ENCODE measurements around the gene KRT79.
"Not testable (repeated sequence)": the region's sequence is repeated elsewhere in the genome, so short reads cannot be mapped to it uniquely, and the experiment has no call there.

The KRT79 gene

DNA sequence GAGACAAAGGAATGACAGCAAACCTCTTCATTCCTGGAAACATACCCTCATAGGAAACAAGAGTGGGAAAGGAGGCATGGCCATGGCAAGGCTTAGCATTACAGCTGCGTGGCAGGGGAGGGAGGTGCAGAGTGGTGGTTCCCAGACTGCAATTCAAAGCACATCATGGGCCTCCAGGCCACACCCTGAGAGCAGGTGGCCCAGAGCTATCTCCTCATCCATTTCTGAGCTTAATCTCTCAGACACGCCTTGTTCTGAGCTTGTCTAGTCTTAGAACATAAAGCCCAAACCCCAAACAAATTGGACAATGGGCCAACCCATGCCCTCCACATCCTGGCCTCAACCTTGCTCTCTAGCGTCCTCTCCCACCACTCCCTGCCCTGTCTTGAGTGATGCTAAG is 32.3 kb downstream of the KRT79 start:
- DNase-seq = no peak

DNA sequence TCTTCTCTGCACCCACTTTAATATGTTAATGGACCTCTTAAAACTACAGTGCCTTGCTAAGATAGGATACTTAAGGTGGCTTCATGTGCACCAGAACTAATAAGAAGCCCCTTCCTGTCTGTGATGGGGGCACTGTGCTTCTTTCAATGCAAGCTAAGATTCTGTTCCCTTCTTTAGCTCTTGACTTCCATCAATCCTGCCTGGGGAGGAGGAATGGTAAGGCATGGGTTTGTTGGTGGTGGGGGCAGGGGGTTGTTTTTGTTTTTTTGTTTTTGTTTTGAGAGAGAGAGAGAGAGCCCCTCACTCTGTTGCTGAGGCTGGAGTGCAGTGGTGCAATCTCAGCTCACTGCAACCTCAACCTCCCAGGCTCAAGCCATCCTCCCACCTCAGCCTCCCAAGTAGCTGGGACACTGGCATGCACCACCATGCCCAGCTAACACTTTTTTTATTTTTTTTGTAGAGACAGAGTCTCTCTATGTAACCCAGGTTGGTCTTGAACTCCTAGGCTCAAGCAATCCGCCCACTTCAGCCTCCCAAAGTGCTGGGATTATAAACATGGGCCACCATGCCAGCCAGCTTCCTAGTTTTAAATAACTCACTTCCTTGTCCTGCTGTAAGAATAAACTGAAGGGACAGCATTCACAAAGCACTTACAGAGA is 33.7 kb downstream of the KRT79 start:
- DNase-seq = no peak

DNA sequence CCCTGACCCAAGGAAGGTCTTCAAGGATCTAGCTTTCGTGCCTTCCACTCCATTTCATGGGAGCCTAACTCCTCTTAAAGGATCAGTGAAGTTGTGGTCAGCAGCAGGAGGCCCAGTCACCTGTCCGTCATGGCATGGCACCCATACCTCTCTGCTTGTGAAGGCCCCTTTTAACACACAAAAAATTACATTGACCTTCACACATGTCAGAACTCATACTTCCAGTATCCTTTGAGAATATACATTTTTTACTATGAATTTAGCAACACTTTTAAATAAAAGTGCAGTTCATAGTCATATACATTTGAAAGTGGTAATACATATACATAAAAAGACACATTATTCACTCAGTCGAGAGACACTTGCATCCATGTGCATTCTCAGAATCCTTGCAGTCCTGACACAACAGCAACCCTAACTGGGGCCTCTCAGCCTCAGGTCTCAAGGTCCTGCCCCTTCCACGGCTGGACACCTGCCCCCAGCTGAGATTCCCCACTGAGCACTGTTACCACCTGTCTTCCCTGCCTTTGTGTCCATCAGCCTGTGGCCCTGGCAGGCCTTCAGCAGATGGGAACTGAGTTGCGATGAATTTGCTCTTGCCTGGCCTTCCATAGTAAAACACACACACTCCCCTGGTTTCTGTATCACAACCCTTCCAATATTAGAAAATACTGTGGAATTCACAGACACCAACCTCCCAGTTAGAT is 34.5 kb downstream of the KRT79 start:
- no peak for DNase-seq

DNA sequence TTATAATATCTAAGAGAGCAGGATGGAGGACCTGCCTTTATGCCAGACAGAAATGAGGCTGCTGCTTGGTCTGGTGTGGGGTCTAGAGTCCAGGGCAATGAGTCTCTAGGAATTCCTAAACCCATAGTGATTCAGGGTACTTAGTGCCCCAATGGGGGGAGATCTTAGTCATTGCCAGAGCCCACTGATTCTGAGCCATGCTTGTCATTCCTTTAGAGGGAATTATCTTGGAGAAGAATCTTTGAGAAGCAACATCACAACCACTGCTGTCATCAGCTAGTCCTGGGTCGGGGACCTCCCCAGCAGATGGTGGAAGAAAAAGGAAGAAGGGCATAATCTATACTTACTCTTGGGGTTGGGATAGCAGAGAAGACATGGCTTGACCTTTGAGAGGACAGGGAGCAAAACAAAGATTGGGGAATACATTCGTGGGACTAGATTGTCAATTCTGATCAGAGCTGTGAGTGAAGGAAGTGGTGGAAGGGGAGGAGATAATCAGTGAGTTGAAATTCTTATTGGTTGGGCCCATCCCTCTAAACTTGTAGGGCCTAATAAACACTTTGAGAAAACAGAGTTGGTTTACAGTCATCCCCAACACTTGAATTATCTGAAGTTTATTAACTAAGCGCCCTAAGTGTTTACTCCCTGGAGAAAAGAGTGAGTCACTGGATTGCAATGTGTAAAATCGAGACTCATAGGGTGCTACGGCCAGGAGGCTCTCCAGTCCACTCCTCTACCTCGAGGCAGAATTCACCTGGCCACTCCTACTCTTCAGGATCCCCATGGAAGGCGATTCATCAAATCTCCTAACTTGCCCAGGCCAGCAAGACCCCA is 35.2 kb downstream of the KRT79 start:
- DNase-seq = no peak

DNA sequence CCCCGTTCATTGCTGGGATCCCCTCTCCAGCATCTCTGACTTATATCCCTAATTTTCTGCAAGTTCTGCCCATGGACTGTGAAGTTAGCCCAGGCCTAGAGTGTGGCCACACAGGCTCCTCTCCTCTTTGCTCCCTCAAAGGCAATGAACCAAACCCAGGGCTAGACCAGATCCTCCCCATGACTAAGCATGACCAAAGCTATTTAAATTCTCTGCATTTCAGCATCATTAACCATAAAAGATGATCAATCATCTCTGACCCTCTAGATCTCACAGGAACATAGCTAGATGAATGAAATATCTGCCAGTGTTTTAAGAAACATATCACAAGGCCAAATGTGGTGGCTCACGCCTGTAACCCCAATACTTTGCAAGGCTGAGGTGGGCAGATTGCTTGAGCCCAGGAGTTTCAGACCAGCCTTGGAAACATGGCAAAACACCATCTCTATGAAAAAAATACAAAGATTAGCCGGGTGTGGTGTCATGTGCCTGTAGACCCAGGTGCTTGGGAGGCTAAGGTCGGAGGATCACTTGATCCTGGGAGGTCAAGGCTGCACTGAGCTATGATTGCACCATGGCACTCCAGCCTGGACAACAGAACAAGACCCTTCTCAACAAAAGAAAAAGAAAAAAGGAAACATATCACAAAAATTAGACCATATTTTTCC is 36.0 kb downstream of the KRT79 start:
- no peak for DNase-seq

DNA sequence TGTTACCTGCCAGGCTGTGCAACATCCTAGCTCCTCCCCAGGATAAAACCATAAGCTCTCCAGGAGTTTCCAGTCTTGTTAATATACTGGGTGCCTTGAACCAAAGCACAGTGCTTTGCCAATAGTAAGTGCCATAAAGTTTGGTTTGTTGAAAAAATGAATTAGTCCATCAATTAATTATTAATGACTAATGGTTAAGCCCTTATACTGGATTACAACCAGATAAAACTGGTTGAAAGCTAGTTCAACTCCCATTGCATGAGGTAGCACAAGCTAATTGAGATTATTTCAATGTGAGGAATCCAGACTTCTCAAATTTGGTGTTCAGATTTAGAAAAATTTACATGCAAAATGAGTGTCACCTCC is 36.6 kb downstream of the KRT79 start:
- DNase-seq = no peak

DNA sequence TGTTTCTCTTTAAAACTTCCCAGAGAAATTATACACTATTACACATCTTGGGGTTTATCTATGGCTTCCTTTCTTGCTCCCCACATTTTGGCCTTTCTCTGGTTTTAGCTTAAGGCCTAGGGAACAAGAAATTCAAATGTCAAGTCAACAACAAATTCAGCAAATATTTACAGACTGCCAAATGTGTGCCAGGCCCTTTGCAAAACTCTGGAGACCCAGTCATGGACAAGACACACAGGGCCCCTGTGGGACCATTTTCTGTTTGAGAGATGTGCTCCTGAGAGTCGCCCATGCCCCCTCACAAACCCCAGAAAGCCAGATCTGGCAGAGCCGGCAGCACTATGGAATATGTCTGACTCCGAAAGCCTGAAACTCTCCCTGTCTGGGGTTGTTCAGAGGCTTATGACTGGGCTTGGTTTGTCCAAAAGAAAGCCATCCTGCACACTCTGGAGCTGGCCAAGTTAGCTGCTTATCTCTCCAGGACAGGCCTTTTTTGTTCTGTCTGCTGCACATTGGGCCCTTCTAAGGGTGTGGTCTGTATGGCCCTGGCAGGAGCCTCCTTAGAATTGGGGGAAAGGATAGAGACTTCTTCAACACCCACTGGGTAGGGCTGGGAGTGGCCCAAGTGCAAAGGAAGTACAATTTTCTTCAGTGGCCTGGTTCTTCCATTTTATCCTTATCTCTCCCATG is 37.1 kb downstream of the KRT79 start:
- no peak for DNase-seq

DNA sequence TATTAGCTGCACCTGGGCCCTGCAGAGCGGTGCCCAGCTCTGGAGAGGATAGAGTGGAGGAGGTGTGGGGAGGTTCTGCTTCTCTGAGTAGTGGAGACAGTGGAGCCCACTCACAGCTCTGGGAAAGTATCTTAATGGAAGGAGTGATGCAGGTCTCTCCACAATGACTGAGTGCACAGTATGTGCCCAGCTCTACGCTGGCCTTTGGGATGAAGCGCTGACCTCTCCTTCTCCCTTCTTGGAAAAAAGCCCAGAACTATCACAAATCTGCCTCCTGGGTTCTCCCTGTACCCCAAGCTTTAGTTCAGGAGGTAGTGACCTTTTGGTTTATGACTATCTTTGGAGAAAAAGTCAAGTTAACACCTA is 37.7 kb downstream of the KRT79 start:
- DNase-seq = no peak

DNA sequence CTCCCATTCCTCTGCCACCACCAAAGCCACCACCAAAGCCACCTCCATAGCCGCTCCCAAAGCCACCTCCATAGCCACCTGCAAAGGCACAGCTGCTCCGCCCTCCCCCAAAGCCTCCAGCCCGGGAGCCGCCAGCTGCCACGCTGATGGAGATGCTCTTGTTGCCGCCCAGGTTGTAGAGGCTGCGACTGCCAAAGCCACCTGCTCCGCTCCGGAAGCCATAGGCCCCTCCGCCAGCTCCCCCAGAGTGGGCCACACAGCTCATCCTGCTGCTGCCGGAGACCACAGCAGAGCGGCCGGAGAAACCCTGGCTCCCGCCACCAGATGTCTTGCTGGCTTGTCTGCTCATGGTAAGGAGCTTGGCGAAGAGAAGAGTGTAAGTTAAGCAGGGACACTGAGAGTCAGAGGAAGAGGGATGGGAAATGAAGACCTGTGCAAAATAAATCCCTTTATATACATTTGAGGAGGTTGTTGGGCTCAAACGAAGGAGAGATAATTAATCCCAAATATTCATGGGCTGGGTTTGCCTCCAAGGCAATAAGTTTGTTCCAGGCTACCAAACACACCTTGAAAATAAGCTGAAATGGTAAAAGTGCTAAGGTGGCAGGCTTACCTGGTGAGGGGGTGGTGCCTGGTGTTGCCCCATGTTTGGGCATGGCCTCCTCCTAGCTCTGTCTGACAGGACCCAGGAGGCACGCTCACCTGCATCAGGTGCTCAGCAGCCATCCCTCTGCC is 38.2 kb downstream of the KRT79 start, which contains the start of gene KRT3:
Gene KRT3 (minus strand): TSS at position 424 of the 735 bp plus-strand sequence. CDS start 75 bp downstream, at position 349.
- no peak for DNase-seq

DNA sequence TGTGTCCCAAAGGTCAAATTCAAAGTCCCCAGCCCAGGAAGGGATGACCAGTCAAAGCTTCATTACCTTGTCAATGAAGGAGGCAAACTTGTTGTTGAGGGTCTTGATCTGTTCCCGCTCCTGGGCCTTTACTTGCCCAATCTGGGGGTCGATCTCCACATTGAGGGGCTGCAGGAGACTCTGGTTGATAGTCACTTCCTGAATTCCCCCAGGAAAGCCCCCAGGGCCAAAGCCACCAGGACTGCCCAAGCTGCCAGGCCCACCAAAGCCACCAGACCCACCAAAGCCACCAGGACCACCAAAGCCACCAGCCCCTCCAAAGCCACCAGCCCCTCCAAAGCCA is 38.8 kb downstream of the KRT79 start:
- not testable (repeated sequence) for DNase-seq

DNA sequence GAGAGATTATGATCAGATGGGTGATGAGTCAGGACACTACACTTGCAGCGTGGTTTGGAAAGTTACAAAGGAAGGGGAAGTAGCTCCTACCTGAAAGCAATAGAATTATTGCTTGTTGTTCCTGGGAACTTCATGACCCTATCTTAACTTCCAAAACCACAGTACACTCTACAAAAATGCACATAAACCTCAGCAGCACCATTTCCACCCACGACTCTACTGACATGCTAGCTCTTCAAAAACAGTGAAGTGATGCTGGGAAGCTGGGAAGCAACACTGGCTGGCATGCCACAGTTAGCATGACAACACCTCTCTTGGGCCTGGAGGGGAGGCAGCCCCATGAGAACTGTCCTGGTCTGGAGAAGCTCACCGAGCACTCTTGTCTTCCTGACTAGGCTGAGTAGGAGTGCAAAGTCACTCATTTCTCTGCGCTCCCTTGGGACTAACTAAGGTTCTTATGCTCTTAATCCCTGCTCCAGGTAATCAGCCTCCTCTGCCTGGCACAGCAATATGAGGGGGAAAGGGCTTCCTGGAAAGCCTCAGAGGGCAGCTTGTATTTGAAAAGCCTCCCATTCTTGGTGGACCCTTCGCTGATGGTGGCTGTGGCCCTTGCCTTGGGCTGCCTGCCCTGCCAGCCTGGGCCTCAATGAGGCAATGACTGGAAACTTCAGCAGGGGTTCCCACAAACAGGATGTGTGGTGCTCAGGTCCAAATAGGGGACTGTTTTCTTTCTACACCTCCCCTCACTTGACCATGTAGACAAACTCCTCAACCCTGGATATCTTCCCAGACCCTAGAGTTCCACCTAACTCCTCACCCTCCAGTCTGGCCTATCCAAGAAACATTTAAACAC is 39.4 kb downstream of the KRT79 start:
- DNase-seq = no peak

DNA sequence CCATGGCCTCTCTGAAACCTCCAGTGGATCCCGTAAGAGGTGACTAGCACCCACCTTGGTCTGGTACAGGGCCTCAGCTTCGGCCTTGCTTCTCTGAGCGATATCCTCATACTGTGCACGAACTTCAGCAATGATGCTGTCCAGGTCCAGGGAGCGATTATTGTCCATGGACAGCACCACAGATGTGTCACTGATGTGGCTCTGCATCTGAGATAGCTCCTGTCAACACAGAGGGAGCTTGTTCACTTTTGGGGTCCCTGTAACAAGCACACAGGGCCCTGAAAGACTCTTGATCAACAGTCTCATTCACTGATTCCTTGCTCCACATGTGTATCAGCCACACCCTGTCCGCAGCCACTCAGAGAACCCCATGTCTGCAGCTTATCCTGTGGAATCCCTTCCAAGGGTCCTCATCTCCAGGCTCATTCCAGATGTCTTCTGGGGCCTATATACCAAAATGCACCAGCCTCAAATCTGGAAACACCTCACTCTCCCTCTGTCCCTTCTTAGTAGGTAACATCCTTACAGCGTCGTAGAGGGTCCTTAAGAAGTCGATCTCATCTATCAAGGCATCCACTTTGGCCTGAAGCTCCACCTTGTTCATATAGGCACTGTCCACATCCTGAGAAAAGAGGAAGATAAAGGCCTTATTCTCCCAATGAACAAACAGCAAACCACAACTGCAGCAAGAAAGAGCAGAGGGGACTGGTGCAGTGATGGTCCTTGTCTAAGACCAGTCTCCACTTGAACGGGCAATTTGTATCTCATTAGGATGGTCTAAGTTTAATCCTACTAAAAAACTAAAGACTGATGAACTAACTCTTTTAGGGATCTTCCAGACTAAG is 41.7 kb downstream of the KRT79 start:
- DNase-seq = no peak

DNA sequence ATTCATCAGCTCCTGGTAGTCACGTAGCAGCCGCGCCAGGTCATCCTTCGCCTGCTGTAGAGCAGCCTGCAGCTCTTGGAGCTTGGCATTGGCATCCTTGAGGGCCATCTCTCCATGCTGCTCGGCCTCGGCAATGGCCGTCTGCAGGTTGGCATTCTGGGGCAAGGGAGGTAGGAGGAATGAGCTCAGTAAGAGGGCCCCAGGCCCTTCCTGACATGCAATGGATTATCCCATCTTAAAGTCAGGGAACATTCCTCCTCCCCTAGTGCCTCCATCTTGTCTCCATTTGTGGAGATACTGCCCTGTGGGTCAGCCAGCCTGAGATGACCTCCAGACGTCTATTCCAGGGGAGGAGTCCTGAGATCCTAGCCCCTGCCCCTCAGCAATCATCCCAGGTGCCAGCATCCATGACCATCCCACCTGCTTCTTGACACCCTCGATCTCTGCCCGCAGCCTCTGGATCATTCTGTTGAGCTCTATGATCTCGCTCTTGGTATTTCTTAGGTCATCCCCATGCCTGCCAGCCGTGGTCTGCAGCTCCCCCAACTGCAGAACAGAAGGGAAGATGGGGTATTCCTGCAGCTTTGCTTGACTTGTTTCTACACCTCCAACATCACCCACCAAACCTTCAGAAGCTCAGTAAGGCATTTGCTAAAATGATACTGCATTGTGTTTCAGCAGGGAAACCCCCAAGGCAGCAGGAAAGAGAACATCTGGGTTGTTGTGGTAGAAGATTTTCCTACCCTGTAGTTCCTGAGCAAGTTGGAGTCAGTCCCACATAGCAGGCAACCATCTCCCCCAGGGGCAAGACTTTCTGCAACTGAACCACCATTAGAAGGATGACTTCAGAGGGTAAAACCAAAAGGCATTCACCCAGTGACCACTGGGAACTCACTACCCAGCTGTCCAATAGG is 42.6 kb downstream of the KRT79 start:
- DNase-seq = no peak

DNA sequence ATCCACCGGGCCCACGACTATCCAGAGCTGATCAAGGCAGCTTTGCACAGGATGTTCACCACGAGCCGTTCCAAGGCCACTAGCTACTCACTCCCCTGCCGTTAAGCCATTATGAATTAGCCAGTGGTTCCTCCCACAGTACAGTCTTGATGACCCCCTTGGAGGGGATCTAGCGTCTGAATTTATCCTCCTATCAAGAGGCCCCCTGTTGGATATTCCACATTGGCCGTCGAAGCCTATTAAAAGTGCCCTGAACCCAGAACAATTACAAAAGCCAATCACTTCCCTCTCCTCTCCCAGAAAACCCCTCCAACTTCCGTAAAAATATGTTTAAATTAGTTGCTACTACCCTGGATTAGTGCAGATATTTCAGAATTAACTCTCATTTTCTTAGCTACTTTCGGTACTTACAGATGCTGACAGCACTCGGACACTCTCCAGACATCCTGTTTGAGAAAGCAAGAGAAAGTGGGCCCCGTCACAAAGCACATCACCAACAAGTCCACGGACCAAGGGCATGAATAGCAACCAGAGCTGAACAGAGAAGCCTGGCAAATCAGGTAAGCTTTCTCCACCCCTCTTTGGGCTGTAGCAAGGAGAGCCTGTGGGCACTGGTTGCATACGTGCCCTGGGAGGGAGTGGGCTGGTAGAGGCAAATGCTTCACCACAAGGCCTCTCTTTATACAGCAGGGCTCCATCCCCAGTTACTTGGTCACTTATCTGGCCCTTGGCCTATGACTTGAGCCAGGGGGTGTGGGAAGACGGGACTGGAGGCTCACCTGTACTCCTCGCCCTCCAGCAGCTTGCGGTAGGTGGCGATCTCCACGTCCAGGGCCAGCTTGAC is 43.5 kb downstream of the KRT79 start:
- DNase-seq = no peak

DNA sequence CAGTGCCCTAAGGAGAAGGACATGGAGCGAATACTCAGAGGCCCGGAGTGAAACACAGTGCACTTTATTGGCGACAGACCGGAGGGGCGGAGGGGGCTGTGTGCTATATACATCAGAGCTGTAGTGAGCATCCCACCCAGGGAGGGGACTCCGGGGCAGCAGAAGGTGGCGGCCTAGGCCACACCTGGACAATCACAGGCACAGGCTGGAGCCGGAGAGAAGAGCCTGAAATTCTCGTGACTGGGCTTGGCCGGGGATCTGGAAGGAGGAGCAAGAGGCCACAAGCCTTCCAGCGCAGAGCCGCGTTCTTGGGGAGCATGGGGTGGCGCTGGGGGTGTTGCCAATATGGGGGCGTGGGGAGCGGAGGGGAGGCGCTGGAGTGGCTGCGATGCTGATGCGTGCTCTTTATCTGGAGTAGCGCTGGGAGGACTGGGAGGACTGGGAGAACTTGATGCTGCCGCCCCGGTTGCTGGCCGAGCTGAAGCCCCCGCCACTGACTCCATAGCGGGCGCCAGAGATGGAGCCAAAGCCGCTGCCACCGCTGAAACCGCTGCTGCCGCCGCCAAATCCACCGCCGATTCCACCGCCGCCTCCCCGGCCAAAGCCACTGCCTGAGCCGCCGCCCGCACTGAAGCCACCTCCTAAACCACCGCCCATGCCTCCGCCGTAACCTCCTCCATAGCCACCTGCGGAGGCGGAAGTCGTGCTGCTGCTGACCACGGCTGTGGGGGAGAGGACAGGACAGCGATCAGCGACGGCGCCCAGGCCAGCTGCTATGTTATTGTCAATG is 44.3 kb downstream of the KRT79 start:
- no peak for DNase-seq

DNA sequence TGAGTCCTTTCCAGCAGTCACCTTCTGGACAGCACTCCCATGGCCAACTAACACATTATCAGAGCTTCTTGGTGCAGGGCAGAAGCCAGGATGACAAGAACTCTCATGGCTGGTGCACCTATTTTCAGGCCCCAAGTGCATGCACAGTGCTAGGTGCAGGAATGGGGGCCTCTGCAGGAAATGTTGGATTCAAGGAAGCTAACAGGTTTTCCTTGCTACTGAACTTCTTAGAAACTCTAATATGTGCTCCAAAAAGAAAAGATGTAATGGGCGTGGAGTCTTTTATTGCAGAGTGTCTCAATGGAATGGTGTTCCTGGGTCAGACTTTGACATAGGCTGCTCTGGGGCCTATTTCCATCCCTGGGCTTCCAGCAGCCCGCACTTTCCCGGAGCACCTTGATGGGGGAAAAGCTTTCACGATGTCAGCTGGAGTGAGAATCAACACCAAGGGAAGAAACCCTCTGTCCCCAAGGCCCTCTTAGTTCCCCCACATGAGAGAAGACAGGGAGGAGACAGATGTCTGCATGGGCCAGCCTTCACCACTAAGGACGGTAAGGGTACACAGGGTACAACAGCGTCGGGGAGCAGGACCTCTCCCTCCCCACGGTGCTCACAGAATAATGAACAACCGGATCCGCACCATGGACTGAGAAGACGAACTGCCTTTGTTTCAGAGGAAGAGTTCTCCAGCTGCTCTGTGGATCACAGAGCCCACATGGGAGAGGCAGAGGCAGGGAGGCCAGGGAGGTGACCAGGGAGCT is 45.1 kb downstream of the KRT79 start:
- no peak for DNase-seq

All from activated T-cell treated with anti-CD3 and anti-CD28 coated beads for 4 hours (primary cell).